ENCODE results near the gene SLC2A13.
"Not testable (repeated sequence)": the region's sequence is repeated elsewhere in the genome, so short reads cannot be mapped to it uniquely, and the experiment has no call there.

Gene SLC2A13

DNA sequence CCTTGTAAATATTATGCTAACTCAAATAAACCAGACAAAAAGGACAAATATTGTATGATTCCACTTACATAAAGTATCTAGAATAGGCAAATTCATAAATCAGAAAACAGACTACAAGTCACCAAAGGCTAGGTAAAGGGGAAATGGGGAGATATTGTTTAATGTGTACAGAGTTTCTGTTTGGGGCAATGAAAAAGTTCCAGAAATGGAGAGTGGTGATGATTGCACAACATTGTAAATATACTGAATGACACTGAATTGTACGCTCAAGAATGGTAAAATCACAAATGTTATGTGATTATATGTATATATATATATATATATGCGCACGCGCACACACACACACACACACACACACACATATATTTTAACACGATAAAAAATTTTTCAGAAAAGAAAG is 182.5 kb downstream of the SLC2A13 start:
- DNase-seq (ENCODE audit: low spot score), result no peak

DNA sequence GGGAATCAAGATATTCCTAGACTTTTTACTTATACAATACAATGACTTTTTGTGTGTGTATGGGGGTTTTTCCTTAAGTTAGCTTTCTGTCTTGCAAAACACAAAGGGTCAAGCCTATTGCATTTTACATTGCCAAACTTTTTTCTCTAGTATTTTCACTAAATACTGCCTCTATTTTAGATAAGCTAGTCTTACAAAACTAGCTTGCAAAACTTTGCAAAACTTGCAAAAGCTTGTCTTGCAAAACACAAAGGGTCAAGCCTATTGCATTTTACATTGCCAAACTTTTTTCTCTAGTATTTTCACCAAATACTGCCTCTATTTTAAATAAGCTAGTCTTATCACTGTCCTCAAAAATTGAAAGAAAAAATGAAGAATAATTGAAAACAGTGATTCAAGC is 183.3 kb downstream of the SLC2A13 start:
- DNase-seq (ENCODE audit: low spot score), result not testable (repeated sequence)

DNA sequence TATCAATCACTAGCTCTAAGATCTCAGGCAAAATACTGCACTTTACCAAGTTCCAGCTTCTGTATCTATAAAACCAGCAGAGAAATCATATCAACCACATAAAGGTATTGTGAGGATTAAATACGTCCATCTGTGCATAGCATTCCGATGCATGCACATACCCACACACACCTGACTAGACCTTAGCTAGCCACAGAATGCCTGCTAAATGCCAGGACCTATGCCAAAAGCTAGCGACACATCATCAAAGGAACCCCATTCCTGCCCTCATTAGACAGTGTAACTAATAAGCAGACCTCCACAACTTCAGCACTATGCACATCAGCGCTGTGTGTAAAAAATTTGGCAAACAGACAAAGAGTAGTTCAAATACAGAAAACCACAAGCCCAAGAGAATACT is 185.2 kb downstream of the SLC2A13 start:
- no peak for DNase-seq (ENCODE audit: low spot score)

DNA sequence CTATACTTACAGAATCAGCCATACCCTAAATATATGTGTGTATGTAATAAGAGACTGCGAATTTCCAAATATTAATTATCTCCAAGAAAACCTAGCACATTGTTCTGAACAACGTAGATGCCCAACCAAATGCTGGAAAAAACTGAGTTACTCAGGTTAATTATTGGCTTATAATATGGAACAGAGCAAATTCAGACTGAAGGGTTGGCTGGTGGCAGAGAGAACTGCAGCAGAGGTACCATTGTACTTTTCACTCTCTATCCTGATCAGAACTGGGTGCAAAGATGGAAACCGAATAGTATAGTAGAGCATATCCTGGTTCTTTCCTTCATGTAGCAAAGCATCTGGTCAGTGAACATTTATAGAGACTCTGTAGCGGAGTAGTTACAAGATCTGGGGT is 185.7 kb downstream of the SLC2A13 start:
- DNase-seq (ENCODE audit: low spot score), result no peak

DNA sequence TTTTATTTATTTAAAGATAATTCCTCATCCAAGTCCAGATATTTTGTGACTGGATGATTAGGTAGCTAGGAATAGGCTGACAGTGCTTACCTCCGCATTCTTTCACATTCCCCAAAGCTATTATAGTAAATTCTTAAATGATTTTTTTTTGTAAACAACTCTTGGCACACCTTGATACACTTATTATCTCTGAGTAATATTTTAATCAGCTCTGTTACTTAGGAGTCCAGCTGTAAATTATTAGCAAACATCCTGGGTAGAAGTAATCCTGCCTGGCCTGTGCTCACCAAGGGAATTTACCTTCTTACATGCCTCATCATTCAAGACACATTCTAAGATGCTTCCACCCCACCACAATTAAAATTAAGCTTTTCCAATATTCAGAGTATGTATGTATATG is 186.1 kb downstream of the SLC2A13 start:
- no peak for DNase-seq (ENCODE audit: low spot score)

DNA sequence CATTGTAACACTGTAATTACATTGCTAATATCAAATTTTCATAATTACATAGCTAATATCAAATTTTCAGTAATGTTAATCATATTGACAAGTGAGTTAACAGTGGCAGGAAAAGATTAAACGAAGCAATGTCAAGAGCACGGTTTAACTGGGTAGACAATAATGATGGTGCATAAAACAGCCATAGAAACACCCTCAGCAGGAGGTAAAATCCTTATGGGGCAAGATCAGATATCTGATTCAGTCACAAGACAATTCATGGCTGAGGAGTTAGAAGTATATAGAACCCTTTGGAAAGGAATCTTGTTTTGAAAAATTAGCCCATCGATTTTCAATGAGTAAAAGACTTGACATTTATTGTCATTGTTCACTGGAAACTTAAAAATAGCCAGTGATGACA is 190.6 kb downstream of the SLC2A13 start:
- DNase-seq (ENCODE audit: low spot score), result no peak

DNA sequence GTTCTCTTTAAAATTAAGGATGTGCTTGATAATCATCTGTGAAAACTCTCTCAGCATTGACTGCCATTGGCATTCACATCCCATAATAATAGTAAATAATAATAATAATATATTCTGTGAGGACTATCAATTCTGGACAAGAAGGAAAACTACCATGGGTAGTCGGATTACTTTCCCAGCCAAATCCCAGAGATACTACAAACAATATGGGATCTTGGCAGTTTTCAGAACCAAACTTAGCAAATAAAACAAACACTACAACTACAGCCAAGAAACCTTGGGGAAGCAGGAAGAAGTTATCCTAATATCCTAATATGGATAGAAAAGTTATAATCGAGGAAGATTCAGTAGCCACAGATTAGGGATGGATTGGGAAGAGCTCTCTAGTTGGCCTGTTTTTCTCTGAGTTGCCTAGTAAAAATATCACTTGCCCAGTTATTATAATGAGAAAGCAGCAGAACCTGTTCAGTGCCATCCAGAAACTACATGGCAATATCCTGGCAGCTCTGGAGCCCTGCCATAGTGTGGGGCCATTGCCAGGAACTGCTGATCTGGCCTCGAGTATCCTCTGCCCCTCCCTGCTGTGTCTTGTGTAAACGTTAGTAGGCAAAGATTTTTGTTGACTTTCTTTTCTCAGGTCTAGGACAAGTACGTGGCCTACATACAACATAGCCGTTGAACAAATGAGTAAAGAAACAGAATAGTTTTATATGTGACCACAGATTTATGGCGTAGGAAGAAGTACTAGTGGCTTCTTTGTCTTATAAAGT is 193.5 kb downstream of the SLC2A13 start:
- DNase-seq (ENCODE audit: low spot score), result no peak

DNA sequence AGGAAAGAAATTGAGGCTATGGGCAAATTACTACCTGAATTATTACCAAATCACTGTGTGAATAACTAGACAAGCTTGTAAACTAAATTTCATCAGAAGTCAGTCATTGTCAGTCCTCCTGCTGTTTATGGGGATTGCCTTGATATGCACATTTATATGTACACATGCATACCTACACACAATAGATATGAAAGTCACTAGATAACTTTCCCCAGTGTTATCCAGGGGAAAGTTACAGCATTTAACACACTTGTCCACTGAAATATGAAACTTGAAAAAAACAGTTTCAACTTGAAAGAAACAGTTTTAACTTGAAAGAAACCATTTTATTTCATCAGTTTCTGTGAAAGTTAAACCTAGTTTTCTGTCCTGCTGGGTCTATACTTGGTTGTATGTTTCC is 199.6 kb downstream of the SLC2A13 start:
- no peak for DNase-seq (ENCODE audit: low spot score)

DNA sequence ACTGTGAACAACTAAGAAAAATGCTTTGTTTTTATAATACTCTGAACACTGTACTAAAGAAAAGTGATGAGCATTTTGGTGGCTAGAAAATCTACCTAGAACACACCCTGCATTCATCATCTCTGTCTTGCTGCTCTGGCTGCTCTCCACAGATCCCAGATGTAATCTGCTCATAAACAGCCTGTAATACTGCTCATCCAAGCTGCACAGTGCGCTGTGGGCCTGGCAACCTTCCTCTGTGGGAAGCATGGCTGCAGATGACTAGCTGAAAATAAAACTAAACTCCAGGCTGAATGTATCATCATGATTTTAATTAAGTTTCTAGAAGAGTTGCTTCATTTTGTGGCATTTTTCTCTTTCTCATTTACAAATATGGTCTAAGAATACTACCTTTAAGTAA is 200.7 kb downstream of the SLC2A13 start:
- DNase-seq (ENCODE audit: low spot score), result no peak

DNA sequence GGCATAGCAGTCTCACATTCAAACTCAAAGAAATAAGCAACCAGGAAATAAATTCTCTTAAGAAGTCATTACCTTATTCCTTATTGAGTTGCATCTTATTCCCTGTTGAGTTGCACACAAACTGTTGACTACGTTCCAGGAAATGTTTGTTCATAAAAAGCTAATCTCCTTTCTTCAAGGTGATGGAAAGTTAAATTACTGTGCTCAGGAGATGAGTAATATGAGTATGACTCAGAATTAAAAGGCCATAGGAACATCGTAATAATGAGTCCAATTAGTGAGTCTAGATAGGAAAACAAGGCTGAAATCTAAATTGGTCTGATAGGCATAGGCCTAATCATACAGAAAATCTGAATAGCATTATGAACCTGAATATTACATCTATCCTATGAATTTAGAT is 203.1 kb downstream of the SLC2A13 start:
- DNase-seq (ENCODE audit: low spot score), result no peak

DNA sequence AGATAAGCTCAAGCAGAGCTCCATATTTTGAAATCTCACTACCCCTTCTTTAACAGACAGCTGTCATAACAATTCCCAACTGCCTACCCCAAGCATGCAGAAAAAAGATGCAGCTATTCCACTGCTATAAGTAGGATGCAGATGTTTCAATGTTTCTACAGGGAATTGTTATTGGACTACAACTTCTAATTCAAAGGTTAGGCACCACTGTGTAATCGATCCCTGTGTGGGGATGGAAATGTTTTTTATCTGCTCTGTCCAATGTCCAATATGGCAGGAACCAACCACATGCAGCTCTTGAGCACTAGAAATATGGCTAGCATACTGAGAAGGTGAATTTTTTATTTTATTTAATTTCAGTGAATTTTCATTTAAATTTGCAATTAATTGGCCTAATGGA is 208.6 kb downstream of the SLC2A13 start:
- DNase-seq (ENCODE audit: low spot score), result no peak

DNA sequence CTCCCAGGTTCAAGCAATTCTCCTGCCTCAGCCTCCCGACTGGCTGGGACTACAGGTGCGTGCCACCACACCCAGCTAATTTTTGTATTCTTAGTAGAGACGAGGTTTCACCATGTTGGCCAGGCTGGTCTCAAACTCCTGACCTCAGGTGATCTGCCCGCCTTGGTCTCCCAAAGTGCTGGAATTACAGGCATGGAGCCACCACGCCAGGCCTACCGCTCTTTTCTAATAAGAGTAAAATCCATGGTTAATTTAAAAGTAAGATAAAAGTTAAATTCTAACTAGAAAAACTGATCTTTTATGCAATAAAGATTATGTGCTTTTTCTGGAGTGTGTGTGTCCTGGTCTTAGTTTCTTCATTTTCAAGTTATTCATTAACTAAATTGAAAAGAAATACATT is 212.5 kb downstream of the SLC2A13 start:
- DNase-seq (ENCODE audit: low spot score), result not testable (repeated sequence)

DNA sequence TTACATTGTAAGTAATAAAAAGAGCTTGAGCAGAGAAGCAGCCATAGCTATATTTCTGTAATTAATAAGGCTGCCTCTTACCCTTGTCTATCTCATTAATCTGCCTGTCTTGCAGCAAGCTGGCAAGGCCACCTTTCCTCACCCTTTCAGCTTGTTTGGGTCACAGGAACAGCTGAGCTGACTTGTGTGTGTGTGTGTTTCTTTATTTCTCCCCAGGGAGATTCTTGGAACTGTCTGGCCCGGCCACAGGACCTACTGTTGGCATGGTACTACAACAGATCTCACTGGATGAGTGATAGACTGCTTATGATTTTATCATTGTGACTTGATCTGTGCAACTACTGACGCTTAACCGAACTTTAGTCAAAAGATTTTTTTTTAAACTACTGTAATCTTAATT is 213.7 kb downstream of the SLC2A13 start:
- no peak for DNase-seq (ENCODE audit: low spot score)

DNA sequence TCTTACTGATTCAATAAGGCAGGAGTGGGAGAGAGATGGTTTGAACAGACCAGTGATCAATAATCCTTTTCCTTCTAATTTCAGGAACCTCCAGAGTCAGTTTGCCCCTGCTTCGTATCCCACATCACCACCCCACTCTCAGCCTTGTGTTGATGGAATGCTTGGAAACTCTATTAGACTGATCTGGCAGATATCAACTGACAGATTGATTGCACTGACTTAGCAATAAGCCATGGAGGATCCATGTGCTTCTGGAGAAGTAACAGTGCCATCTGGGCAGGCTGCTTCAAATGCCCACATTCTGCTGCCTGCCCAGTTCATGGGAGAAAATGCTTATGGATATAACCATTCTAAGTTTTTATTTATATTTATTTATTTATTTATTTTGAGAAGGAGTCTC is 218.0 kb downstream of the SLC2A13 start:
- no peak for DNase-seq (ENCODE audit: low spot score)

DNA sequence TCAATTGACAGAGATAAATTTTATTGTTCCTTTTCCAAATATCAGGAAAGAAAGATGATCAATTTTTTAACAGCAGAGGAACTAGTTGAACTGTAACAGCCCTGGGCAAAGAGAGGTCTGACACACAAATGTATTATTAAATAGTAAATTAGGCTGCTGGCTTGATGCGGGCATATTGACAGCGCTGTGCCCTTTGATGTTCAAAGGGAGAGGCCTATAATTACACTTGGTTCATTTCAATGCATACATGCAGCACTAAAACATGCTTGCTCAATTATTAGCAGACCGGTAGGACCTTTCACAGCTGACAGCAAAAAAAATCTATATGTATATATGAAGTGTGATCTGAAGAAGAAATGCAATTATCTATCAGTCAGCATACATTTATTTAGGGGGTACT is 219.8 kb downstream of the SLC2A13 start:
- DNase-seq (ENCODE audit: low spot score), result no peak

DNA sequence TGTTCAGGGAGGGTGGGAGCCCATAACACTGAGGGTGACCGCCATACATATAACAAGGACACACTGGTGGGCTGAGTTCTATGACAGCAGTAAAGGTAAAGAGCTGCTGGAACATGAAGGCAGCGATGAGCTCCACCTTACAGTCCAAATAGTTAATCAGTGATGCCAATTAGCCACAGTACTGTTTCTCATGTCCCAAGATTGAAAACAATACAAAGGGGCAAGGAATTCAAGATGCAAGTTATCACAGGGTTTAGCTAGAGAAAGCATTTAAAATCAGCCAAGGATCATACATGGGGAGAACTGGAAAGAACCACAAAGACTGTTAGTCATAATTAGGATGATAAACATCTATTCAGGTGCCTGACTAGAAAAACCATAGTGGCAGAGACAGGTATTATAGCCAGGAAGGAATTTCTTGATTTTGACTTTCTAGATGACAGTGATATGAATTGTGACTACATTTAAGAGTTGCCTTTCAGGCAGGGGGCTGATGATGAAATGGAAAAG is 221.2 kb downstream of the SLC2A13 start:
- DNase-seq (ENCODE audit: low spot score), result no peak

DNA sequence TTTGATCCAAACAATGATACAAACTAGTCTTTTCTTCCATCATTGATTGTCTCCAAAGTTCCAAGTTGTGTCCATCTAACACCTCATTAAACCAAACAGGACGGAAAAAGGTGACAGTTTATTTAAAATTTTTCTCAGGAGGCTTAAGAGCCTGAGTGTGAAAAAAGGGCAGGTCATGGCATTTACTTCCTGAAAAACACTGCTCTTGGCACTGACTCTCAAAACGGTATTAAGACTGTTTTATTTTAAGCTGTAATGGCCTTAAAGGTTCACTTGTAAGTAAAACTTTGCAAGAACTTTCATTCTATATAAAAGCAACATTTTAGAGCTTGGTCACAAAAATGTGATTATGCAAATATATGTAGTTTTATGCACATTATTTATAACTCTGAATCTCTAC is 222.5 kb downstream of the SLC2A13 start:
- DNase-seq (ENCODE audit: low spot score), result no peak

DNA sequence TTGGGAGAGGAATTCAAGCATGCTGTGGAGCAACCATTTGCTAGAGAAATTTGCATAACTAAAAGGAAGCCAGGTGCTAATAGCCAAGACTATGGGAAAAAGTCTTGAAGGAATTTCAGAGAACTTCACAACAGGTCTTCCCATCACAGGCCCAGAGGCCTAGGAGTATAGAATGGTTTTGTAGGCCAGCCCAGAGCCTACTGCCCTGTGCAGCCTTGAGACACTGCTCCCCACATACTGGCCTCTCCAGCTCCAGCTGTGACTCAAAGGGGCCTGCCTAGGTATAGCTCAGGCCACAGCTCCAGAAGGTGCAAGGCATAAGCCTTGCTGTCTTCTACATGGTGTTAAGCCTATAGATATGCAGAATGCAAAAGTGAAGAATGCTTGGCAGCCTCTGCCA is 227.1 kb downstream of the SLC2A13 start:
- DNase-seq (ENCODE audit: low spot score), result no peak

DNA sequence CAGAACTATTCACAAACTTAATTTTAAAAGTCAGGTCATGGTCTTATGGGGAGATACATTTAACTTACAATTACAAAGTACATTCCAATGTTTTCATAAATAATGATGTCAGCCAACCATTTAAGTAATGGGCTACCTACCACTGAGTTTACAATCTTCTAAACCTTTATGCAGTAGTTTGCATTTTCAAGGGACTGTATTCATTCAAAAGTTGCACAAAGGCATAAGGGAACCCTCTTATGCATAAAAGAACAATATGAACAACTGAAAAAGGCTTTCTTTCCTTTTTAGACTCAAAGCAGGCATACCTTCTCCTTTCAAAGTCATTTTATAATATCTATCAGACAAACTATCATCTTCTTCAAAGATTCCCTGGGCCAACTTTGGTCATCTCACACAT is 230.2 kb downstream of the SLC2A13 start:
- DNase-seq (ENCODE audit: low spot score), result no peak

DNA sequence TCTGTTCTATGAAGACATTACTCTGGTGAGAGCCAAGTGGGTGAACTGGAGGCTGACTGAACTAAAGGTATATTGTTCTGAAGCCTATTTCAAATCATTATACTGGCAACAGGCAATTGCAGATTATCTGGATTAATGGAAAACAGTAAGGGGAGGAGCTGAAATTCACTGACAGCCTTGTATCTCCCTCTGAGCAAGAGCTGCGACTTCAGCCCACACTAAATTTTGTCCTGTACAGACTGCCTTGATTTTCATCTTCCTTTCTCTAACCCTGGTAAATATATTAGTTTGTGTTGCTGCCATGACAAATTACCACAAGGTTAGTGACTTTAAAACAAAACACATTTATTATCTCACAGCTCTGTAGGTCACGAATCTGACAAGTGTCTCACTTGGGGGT is 231.1 kb downstream of the SLC2A13 start:
- no peak for DNase-seq (ENCODE audit: low spot score)

DNA sequence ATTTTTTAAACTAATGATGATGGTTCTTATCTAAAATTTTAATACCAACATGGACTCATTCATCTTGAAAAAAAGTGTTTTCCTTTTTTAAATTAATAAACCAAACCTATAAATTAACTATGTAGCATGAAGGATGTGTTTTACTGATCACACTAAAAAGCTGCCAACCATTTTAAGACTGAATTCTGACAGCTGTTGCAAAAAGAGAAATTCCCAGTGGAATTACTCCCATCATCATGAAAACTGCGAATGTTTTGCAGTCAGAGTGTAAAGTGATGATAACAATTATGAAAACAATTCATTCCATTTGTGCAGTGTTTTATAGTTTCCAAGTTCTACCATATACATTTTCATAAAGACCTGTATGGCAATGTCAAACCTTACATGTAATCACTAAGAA is 232.8 kb downstream of the SLC2A13 start:
- DNase-seq (ENCODE audit: low spot score), result no peak

DNA sequence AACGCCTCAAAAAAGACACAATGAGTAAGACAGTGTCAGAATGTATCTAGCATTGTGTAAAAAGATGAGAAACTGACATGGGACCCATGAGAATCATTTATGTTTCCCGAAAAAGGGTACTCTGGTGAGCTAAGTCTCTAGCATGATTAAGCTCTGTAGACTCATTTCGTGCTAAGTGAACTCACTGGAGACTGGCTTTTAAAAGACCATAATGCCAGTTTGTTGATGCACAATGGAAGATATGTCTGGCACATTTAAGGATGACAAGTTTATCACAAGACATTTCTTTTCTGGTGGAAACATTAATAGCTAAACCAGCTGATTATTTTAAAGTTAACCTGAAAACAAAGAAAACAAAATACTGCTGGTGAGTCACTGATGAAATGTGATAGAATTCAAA is 233.5 kb downstream of the SLC2A13 start:
- DNase-seq (ENCODE audit: low spot score), result no peak

DNA sequence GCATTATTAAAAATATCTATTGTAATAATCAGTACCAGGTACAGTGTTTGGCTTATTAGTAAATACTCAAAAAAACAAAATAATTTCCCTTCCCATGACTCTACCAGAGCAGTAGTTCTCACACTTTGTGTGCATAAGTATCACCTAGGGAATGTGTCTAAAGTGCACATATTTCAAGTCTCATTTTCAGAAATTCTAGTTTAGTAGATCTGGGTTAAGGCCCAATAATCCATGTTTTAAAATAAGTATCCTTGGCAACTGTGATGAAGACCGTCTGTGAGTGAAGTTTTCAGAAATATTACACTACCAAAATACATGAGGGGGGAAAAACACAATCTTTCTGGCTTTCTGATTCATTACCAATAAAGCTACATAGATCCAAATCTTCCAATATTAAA is 237.6 kb downstream of the SLC2A13 start:
- no peak for DNase-seq (ENCODE audit: low spot score)

DNA sequence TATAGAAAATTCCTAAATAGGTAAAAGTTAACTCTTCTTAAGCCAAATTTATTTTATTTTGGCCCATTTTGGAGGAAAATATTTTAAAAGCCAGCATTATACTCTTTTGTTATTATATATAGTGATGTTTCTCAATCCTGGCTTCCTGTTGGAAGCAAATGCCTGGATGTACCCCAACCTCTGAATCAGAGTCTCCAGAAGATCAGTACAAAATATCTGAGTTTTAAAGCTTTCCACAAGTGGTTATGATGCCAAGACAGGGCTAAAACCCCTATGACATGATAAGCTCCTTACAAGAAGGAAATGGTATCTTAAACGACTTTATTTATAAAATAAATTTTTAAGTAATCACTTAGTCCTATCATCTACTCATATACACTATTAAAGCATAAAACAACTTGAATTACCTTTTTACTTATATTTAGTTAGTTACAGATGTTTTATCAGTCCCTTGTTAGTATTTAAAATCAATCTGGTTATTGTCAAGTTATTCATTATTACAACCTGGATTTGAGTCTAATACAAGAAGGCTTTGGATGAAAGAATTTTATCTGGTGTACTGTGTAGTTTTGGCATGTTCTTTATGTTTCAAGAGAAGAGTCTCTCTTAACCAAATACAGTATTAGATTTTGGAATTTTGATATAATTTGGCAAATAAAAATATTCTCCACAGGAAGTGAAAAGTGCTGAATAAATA is 238.1 kb downstream of the SLC2A13 start:
- DNase-seq (ENCODE audit: low spot score), result no peak
